HEK293 (cell line): ENCODE measurements around the gene MPP4.

ENCODE experiments used
- CTCF ChIA-PET: fragments of 350-600 bp; formaldehyde crosslinking; extraction: SDS; loops from one replicate; lab custom pipeline; 2021; ENCODE audit warnings: antibody characterized with exemption; lab: Yijun Ruan, JAX
- POLR2A ChIA-PET: fragments of 300-600 bp; formaldehyde crosslinking; extraction: SDS; loops from one replicate; lab custom pipeline; 2020; ENCODE audit warnings: antibody characterized with exemption, inconsistent platforms; lab: Yijun Ruan, JAX
- H3K27ac ChIP-seq: fragments of 200-500 bp; sonication (Bioruptor generic); 2 replicates; pipeline ENCODE4 v1.5.1; 2014; ENCODE audit warnings: low read depth, low read length, control low read depth, inconsistent platforms; ENCODE audit errors: extremely low read depth
- H3K36me3 ChIP-seq, 2 experiments: fragments of 200-500 bp in 1 of 2; sonication (Bioruptor generic) in 1 of 2; 1 replicate in 1 of 2; 2 replicates in 1 of 2; pipeline ENCODE4 v1.5.1; 2014 to 2017; ENCODE audit warnings: inconsistent platforms in 2 of 2, low read length in 2 of 2; ENCODE audit not compliant: control insufficient read depth in 2 of 2, insufficient read depth in 1 of 2
- H3K4me1 ChIP-seq: fragments of 200-500 bp; sonication (Bioruptor generic); 2 replicates; pipeline ENCODE4 v1.5.1; 2014; ENCODE audit warnings: mild to moderate bottlenecking, low read length, inconsistent platforms; ENCODE audit not compliant: control insufficient read depth, insufficient read depth
- H3K4me3 ChIP-seq: 2 replicates; pipeline ENCODE4 v1.5.1; 2011; ENCODE audit warnings: low read depth, mild to moderate bottlenecking, control low read depth, low read length, moderate library complexity
- H3K9me3 ChIP-seq: fragments of 200-500 bp; sonication (Bioruptor generic); 2 replicates; pipeline ENCODE4 v1.5.1; 2014; ENCODE audit warnings: low read depth, low read length, inconsistent platforms; ENCODE audit not compliant: control insufficient read depth, insufficient read depth
- EGR2 ChIP-seq: fragments of 450-650 bp; formaldehyde crosslinking; IDR thresholded peaks from 2 replicates; pipeline ENCODE4 v1.5.1; 2016; ENCODE audit warnings: low read depth, missing biosample characterization, missing genetic modification characterization
- GLI2 ChIP-seq: fragments of 450-650 bp; formaldehyde crosslinking; IDR thresholded peaks from 2 replicates; pipeline ENCODE4; 2017; ENCODE audit warnings: missing biosample characterization, missing genetic modification characterization, low read depth, borderline replicate concordance
- KLF1 ChIP-seq: fragments of 450-650 bp; formaldehyde crosslinking; IDR thresholded peaks from 2 replicates; pipeline ENCODE4 v1.5.1; 2016; ENCODE audit warnings: missing biosample characterization, missing genetic modification characterization
- MZF1 ChIP-seq: fragments of 450-650 bp; formaldehyde crosslinking; IDR thresholded peaks from 2 replicates; pipeline ENCODE4 v1.5.1; 2017; ENCODE audit warnings: missing biosample characterization, missing genetic modification characterization, borderline replicate concordance
- SCRT2 ChIP-seq: fragments of 450-650 bp; formaldehyde crosslinking; IDR thresholded peaks from 2 replicates; pipeline ENCODE4 v1.5.1; 2016; ENCODE audit warnings: missing biosample characterization, missing genetic modification characterization
- SP3 ChIP-seq: fragments of 450-650 bp; formaldehyde crosslinking; IDR thresholded peaks from 2 replicates; pipeline ENCODE4 v1.5.1; 2016; ENCODE audit warnings: missing biosample characterization, missing genetic modification characterization
- SP7 ChIP-seq: fragments of 450-650 bp; formaldehyde crosslinking; IDR thresholded peaks from 2 replicates; pipeline ENCODE4 v1.5.1; 2016; ENCODE audit warnings: missing biosample characterization, missing genetic modification characterization
- ZBTB8A ChIP-seq: fragments of 450-650 bp; formaldehyde crosslinking; IDR thresholded peaks from 2 replicates; pipeline ENCODE4 v1.5.1; 2016; ENCODE audit warnings: missing biosample characterization, missing genetic modification characterization
- ZFP3 ChIP-seq: fragments of 450-650 bp; formaldehyde crosslinking; IDR thresholded peaks from 2 replicates; pipeline ENCODE4 v1.5.1; 2016; ENCODE audit warnings: low read depth, missing biosample characterization, missing genetic modification characterization
- ZNF140 ChIP-seq: fragments of 450-650 bp; formaldehyde crosslinking; IDR thresholded peaks from 2 replicates; pipeline ENCODE4 v1.5.1; 2016; ENCODE audit warnings: missing biosample characterization, missing genetic modification characterization
- ZNF146 ChIP-seq: fragments of 450-650 bp; formaldehyde crosslinking; IDR thresholded peaks from 2 replicates; pipeline ENCODE4 v1.5.1; 2016; ENCODE audit warnings: missing biosample characterization, missing genetic modification characterization
- ZNF16 ChIP-seq: fragments of 450-650 bp; formaldehyde crosslinking; IDR thresholded peaks from 2 replicates; pipeline ENCODE4 v1.5.1; 2016; ENCODE audit warnings: low read depth, missing biosample characterization, missing genetic modification characterization
- ZNF221 ChIP-seq: fragments of 450-650 bp; formaldehyde crosslinking; IDR thresholded peaks from 2 replicates; pipeline ENCODE4 v1.5.1; 2017; ENCODE audit warnings: missing biosample characterization, missing genetic modification characterization, borderline replicate concordance
- ZNF274 ChIP-seq, 2 experiments: fragments of 200-500 bp in 1 of 2; fragments of 450-650 bp in 1 of 2; sonication (Bioruptor generic) in 1 of 2; formaldehyde crosslinking in 1 of 2; IDR thresholded peaks; 2 replicates each; pipeline versions ENCODE4 v1.5.1 to v1.6.1; 2014 to 2016; ENCODE audit warnings: borderline replicate concordance in 1 of 2, inconsistent platforms in 1 of 2, low read length in 1 of 2, missing biosample characterization in 1 of 2, missing genetic modification characterization in 1 of 2
- ZNF350 ChIP-seq: fragments of 450-650 bp; formaldehyde crosslinking; IDR thresholded peaks from 2 replicates; pipeline ENCODE4 v1.5.0; 2017; ENCODE audit warnings: missing biosample characterization, mild to moderate bottlenecking, missing genetic modification characterization
- ZNF768 ChIP-seq: fragments of 450-650 bp; formaldehyde crosslinking; IDR thresholded peaks from 2 replicates; pipeline ENCODE4 v1.5.1; 2018; ENCODE audit warnings: missing biosample characterization, mild to moderate bottlenecking, missing genetic modification characterization
- ZNF792 ChIP-seq: fragments of 450-650 bp; formaldehyde crosslinking; IDR thresholded peaks from 2 replicates; pipeline ENCODE4 v1.5.1; 2016; ENCODE audit warnings: missing biosample characterization, missing genetic modification characterization
- TF ChIP-seq, protein P1 (sequence below): fragments of 450-650 bp; formaldehyde crosslinking; IDR thresholded peaks from 2 replicates; pipeline ENCODE4 v1.5.1; 2016; ENCODE audit warnings: missing biosample characterization, missing genetic modification characterization, borderline replicate concordance
- TF ChIP-seq, protein P2 (sequence below): fragments of 450-650 bp; formaldehyde crosslinking; IDR thresholded peaks from 2 replicates; pipeline ENCODE4 v1.5.1; 2017; ENCODE audit warnings: missing biosample characterization, mild to moderate bottlenecking, missing genetic modification characterization, moderate library complexity
- TF ChIP-seq, protein P3 (sequence below): fragments of 450-650 bp; formaldehyde crosslinking; IDR thresholded peaks from 2 replicates; pipeline ENCODE4 v1.5.1; 2016; ENCODE audit warnings: missing biosample characterization, missing genetic modification characterization
- TF ChIP-seq, protein P4 (sequence below): fragments of 450-650 bp; formaldehyde crosslinking; IDR thresholded peaks from 2 replicates; pipeline ENCODE4 v1.5.1; 2016; ENCODE audit warnings: missing biosample characterization, missing genetic modification characterization

Gene MPP4

DNA sequence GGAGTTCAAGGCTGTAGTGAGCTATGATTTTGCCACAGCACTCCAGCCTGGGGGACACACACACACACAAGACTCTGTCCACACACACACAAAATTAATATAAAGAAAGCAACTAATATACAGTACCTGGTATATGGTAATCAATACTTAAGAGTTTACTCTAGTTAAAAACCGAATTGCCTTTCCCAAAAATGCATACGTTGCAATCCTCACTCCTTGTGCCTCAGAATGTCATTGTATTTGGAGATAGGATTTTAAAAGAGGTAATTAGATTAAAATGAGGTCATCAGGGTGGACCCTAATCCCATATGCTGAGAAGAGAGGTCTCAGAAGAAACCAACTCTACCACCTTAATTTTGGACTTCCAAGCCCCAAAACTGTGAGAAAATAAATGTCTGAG, 90.9 kb downstream of the MPP4 start:
- POLR2A ChIA-PET, result interaction anchor here (0.6 kb wide), 1 partner anchor 156 kb away, joined by 4 read pairs; the partner anchor contains the start of genes STRADB and TRAK2

DNA sequence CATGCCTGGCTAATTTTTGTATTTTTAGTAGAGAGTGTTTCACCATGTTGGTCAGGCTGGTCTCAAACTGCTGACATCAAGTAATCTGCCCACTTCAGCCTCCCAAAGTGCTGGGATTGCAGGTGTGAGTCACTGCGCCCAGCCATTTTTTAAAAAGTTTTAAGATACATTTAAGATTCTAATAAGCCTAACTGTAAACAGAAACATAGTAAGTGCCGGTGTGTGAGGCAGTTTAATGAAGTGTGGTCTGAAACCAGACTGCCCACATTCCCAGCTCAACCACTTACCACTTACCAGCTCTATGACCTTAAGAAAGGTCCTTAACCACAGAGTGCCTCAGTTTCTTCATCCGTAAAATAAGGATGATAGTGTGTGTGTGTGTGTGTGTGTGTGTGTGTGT, 97.5 kb downstream of the MPP4 start:
- H3K9me3 ChIP-seq, result no peaks in the 10 kb centered on the region
- no peak overlapping the region for H3K4me3 ChIP-seq
- POLR2A ChIA-PET, result no interaction called here
- TF ChIP-seq ZNF16 (tag by site-specific recombination) (no peak), ZNF350 (no peak), ZNF274 (IDR thresholded peaks at IDR 0.05; ENCODE audit: low read length) (no peak), ZNF274 (tag by site-specific recombination; IDR thresholded peaks at IDR 0.05; ENCODE audit: borderline replicate concordance) (no peak), GLI2 (tag by site-specific recombination) (no peak), ZNF140 (no peak), SP7 (no peak), ZNF146 (tag by site-specific recombination) (no peak), SP3 (tag by site-specific recombination) (no peak), ZFP3 (tag by site-specific recombination) (no peak), ZBTB8A (tag by site-specific recombination) (no peak)
- TF ChIP-seq, protein P1, sequence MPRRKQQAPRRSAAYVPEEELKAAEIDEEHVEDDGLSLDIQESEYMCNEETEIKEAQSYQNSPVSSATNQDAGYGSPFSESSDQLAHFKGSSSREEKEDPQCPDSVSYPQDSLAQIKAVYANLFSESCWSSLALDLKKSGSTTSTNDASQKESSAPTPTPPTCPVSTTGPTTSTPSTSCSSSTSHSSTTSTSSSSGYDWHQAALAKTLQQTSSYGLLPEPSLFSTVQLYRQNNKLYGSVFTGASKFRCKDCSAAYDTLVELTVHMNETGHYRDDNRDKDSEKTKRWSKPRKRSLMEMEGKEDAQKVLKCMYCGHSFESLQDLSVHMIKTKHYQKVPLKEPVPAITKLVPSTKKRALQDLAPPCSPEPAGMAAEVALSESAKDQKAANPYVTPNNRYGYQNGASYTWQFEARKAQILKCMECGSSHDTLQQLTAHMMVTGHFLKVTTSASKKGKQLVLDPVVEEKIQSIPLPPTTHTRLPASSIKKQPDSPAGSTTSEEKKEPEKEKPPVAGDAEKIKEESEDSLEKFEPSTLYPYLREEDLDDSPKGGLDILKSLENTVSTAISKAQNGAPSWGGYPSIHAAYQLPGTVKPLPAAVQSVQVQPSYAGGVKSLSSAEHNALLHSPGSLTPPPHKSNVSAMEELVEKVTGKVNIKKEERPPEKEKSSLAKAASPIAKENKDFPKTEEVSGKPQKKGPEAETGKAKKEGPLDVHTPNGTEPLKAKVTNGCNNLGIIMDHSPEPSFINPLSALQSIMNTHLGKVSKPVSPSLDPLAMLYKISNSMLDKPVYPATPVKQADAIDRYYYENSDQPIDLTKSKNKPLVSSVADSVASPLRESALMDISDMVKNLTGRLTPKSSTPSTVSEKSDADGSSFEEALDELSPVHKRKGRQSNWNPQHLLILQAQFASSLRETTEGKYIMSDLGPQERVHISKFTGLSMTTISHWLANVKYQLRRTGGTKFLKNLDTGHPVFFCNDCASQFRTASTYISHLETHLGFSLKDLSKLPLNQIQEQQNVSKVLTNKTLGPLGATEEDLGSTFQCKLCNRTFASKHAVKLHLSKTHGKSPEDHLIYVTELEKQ (tag by site-specific recombination), result no peak
- TF ChIP-seq, protein P2, sequence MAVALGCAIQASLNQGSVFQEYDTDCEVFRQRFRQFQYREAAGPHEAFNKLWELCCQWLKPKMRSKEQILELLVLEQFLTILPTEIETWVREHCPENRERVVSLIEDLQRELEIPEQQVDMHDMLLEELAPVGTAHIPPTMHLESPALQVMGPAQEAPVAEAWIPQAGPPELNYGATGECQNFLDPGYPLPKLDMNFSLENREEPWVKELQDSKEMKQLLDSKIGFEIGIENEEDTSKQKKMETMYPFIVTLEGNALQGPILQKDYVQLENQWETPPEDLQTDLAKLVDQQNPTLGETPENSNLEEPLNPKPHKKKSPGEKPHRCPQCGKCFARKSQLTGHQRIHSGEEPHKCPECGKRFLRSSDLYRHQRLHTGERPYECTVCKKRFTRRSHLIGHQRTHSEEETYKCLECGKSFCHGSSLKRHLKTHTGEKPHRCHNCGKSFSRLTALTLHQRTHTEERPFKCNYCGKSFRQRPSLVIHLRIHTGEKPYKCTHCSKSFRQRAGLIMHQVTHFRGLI (tag by site-specific recombination), result no peak
- TF ChIP-seq, protein P3, sequence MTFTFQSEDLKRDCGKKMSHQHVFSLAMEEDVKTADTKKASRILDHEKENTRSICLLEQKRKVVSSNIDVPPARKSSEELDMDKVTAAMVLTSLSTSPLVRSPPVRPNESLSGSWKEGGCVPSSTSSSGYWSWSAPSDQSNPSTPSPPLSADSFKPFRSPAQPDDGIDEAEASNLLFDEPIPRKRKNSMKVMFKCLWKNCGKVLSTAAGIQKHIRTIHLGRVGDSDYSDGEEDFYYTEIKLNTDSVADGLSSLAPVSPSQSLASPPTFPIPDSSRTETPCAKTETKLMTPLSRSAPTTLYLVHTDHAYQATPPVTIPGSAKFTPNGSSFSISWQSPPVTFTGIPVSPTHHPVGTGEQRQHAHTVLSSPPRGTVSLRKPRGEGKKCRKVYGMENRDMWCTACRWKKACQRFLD (tag by site-specific recombination), result no peak
- no peak overlapping the region for H3K27ac ChIP-seq
- CTCF ChIA-PET, result no interaction called here
- H3K36me3 ChIP-seq, result no peaks in the 10 kb centered on the region
- no peaks in the 10 kb centered on the region for H3K4me1 ChIP-seq

More for the DNA sequence above, 90.9 kb downstream of the MPP4 start:
- Histone ChIP-seq H3K4me1 (no peaks in the 10 kb centered on the region), H3K27ac (no peak overlapping the region), H3K9me3 (no peaks in the 10 kb centered on the region), H3K36me3 (no peaks in the 10 kb centered on the region), H3K4me3 (no peak overlapping the region)
- TF ChIP-seq EGR2 (tag by site-specific recombination), result no peak
- no peak for TF ChIP-seq ZNF768 (tag by site-specific recombination)
- CTCF ChIA-PET, result no interaction called here

DNA sequence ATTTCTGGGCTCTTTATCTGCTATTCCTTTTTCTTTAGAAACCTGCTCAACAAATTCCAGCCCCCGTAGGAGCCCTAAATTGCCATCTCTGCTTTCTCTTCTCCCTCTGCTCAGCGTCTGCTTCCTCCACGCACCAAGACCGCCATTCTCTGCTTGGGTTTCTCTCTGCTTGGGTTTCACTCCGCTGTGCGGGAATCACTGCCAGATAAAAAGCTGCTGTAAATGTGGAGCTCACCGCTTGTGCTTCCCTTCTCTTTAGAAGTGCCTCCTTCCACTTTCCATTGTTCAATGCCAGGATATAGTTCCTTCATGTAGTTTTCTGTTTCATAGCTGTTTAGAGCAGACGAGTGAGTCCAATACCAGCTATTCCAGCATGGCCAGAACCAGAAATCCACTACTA, 101.0 kb downstream of the MPP4 start:
- no peak for TF ChIP-seq ZNF221 (tag by site-specific recombination)
- TF ChIP-seq ZNF792 (tag by site-specific recombination), result no peak
- no peak for TF ChIP-seq SCRT2 (tag by site-specific recombination)
- TF ChIP-seq KLF1, result no peak
- no peak for TF ChIP-seq MZF1 (tag by site-specific recombination)
- TF ChIP-seq, protein P4, sequence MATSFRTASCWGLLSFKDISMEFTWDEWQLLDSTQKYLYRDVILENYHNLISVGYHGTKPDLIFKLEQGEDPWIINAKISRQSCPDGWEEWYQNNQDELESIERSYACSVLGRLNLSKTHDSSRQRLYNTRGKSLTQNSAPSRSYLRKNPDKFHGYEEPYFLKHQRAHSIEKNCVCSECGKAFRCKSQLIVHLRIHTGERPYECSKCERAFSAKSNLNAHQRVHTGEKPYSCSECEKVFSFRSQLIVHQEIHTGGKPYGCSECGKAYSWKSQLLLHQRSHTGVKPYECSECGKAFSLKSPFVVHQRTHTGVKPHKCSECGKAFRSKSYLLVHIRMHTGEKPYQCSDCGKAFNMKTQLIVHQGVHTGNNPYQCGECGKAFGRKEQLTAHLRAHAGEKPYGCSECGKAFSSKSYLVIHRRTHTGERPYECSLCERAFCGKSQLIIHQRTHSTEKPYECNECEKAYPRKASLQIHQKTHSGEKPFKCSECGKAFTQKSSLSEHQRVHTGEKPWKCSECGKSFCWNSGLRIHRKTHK (tag by site-specific recombination), result no peak
- Histone ChIP-seq H3K36me3 (no peaks in the 10 kb centered on the region), H3K9me3 (no peaks in the 10 kb centered on the region), H3K4me1 (no peaks in the 10 kb centered on the region), H3K4me3 (no peak overlapping the region), H3K27ac (no peak overlapping the region)
- CTCF ChIA-PET, result no interaction called here
- POLR2A ChIA-PET, result no interaction called here
